22Rv1 (cell line): Measurements from ENCODE around the gene SUGCT.

ENCODE experiments used
- ZFX ChIP-seq: fragments of 450-650 bp; IDR thresholded peaks from 2 replicates; pipeline ENCODE4 v1.6.1; 2017; ENCODE audit warnings: antibody characterized with exemption, borderline replicate concordance
- TF ChIP-seq, protein P1 (sequence below): fragments of 450-650 bp; IDR thresholded peaks from 2 replicates; pipeline ENCODE4 v1.5.1; 2017; ENCODE audit warnings: mild to moderate bottlenecking

DNA sequence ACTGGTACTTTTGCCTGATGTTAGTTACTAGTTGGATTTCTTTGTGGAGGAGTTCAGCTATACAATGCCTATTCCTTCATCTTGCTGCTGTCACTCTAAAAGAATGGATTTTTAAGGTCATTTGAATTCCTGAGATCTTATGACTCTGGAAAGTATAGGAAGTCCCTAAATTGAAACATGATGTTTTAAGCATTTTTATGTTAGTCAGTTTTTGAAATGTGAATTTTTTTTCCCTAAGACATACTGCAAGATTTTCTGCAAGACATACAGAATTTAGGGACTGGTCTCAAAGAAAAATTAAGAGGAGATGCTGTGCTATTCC lies 355.8 kb downstream of the SUGCT start:
- TF ChIP-seq ZFX: no peak
- TF ChIP-seq, protein P1, sequence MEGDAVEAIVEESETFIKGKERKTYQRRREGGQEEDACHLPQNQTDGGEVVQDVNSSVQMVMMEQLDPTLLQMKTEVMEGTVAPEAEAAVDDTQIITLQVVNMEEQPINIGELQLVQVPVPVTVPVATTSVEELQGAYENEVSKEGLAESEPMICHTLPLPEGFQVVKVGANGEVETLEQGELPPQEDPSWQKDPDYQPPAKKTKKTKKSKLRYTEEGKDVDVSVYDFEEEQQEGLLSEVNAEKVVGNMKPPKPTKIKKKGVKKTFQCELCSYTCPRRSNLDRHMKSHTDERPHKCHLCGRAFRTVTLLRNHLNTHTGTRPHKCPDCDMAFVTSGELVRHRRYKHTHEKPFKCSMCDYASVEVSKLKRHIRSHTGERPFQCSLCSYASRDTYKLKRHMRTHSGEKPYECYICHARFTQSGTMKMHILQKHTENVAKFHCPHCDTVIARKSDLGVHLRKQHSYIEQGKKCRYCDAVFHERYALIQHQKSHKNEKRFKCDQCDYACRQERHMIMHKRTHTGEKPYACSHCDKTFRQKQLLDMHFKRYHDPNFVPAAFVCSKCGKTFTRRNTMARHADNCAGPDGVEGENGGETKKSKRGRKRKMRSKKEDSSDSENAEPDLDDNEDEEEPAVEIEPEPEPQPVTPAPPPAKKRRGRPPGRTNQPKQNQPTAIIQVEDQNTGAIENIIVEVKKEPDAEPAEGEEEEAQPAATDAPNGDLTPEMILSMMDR: no peak
